Spleen (tissue), 7 donors: ENCODE measurements around the gene RBMS1.

Source experiments
- POLR2A ChIP-seq, 3 donors: fragments of 450-650 bp; IDR thresholded peaks; one replicate each; pipeline ENCODE4 v1.5.1; 2017; ENCODE audit warnings: antibody characterized with exemption in 3 of 3, mild to moderate bottlenecking in 1 of 3
- POLR2AphosphoS5 ChIP-seq, 3 donors: sonication (generic); formaldehyde crosslinking; IDR thresholded peaks; one replicate each; pipeline ENCODE4 v1.5.1; 2017; ENCODE audit warnings: antibody characterized with exemption in 3 of 3
- TF ChIP-seq, protein P1 (sequence below), 11 experiments: fragments of 200-600 bp in 7 of 11; fragments of 450-650 bp in 4 of 11; sonication (generic) in 4 of 11; IDR thresholded peaks in 8 of 11; conservative IDR thresholded peaks in 3 of 11; 1 replicate in 7 of 11; 2 replicates in 4 of 11; pipeline versions ENCODE4 v1.4.0 to v1.8.0; 2016 to 2021; ENCODE audit warnings: antibody characterized with exemption in 11 of 11, inconsistent platforms in 4 of 11, mild to moderate bottlenecking in 1 of 11
- donor health status: DM: no; HTN: no; CAD: no; lungs with moderate emphysema.
- donor health status: DM: no; HTN: no; CAD: no.
- donor health status: DM: no; HTN: no; CAD: no.

DNA sequence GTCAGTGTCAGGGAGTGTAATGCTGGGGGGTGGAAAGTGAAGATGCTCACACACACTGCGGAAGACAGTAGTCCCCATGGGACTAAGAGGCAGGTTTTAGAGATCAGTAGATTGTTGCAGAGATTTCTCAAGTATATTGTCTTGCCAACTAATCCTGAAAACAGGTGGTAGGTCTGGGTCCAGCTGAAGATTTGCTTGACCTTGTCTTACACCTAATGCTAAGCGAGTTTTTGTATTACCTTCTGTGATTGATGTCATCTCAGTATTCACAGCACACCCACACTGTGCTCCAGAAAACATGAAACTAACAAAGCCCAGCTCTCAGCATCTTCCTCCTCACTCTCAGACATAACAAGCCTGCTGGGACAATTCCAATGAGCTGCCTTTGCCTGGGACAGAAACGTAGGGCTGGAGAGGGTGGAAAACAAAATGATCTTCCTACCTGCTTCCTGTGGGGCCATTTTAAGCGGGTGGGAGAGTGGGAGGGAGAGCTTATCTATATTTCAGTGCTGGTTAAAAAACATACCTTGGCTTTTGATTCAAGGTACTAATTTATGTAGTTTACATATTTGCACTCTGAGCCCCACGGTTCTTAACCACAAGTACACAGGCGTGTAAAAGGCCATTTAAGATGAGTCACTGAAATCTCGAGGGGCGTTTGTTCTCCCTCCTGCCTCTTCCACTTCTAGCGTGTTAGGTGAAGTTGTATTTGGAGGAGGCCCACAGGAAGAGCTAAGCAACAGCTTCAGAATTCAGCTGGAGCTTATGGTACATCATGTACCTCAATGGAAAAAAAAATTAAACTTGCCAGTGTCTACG, 23.1 kb upstream of the RBMS1 start:
- TF ChIP-seq, protein P1, sequence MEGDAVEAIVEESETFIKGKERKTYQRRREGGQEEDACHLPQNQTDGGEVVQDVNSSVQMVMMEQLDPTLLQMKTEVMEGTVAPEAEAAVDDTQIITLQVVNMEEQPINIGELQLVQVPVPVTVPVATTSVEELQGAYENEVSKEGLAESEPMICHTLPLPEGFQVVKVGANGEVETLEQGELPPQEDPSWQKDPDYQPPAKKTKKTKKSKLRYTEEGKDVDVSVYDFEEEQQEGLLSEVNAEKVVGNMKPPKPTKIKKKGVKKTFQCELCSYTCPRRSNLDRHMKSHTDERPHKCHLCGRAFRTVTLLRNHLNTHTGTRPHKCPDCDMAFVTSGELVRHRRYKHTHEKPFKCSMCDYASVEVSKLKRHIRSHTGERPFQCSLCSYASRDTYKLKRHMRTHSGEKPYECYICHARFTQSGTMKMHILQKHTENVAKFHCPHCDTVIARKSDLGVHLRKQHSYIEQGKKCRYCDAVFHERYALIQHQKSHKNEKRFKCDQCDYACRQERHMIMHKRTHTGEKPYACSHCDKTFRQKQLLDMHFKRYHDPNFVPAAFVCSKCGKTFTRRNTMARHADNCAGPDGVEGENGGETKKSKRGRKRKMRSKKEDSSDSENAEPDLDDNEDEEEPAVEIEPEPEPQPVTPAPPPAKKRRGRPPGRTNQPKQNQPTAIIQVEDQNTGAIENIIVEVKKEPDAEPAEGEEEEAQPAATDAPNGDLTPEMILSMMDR (IDR thresholded peaks at IDR 0.05 in 8 of 11, conservative IDR thresholded peaks at IDR 0.05 in 3 of 11), result no peak
- TF ChIP-seq POLR2AphosphoS5 (IDR thresholded peaks at IDR 0.05), result no peak
- no peak for TF ChIP-seq POLR2A (IDR thresholded peaks at IDR 0.05)
